ENCODE data around the gene VPS72.

GRCh38 chr1:151167116-151167515 is 22.9 kb downstream of the VPS72 start:
- TF ChIP-seq, protein P1, sequence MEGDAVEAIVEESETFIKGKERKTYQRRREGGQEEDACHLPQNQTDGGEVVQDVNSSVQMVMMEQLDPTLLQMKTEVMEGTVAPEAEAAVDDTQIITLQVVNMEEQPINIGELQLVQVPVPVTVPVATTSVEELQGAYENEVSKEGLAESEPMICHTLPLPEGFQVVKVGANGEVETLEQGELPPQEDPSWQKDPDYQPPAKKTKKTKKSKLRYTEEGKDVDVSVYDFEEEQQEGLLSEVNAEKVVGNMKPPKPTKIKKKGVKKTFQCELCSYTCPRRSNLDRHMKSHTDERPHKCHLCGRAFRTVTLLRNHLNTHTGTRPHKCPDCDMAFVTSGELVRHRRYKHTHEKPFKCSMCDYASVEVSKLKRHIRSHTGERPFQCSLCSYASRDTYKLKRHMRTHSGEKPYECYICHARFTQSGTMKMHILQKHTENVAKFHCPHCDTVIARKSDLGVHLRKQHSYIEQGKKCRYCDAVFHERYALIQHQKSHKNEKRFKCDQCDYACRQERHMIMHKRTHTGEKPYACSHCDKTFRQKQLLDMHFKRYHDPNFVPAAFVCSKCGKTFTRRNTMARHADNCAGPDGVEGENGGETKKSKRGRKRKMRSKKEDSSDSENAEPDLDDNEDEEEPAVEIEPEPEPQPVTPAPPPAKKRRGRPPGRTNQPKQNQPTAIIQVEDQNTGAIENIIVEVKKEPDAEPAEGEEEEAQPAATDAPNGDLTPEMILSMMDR (IDR thresholded peaks at IDR 0.05): no peak
- TF ChIP-seq POLR2A (IDR thresholded peaks at IDR 0.05): no peak
